HG02759 (cell line): ENCODE measurements around the gene FOXO4.
A peak's percentile ranks its signal among the peaks of the same experiment; 100 is the strongest.

Experiments used
- ATAC-seq: cut with Tn5 transposase; IDR thresholded peaks from one replicate; pipeline ENCODE4 v1.9.1; 2021; ENCODE audit warnings: mild to moderate bottlenecking, moderate library complexity; ENCODE audit not compliant: unreplicated experiment

The FOXO4 gene

DNA sequence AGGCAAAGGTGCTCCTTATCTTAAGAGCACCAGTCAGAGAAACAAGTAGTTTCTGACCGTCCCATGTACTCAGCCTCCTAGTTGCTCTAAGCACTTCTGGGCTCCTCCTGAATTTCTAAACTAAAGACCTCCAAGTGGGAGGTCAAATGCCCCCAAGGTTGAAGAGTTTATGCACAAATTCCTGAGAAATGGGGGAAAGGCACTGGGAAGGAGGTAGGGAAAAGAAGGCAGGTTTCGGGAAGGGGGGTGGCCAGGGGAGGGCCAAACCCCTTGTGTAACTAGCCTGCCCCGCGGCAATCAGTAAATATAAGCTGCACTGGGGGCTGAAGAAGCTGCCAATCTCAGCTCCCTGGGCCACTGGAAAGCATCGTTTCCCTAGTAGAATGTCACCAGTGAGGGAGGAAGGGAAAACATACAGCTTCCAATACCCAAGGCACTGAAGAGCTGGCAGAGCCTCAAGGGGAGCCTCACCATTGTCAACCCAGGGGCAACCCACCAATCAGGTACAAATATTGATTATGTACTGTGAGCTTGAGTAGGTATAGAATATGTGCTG is 3.4 kb downstream of the FOXO4 start:
- ATAC-seq = no peak

DNA sequence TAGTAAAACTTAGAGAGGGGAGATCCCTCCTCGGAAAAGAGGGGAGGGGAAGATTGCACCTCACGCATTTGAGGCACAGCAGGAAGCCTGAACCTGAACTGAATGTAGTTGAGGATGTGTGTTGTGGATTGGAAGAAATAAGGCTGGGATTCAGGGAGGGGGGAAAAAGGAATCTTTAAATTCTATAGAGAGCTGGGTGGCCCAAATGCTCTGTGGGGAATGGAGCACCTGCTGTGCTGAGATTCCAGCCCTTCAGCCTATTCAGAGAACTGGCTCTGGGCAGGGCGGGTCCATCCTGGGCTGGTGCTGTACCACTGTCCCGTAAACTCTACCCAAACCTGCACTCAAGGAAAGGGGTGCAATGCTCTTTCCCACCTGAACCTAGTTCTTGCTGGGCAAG is 4.1 kb downstream of the FOXO4 start:
- no peak for ATAC-seq

GRCh38 chrX:71100581-71101505 is 5.2 kb downstream of the FOXO4 start:
- no peak for ATAC-seq

- no peak for ATAC-seq
Measured at GRCh38 chrX:71102292-71102691, 6.6 kb downstream of the FOXO4 start.

DNA sequence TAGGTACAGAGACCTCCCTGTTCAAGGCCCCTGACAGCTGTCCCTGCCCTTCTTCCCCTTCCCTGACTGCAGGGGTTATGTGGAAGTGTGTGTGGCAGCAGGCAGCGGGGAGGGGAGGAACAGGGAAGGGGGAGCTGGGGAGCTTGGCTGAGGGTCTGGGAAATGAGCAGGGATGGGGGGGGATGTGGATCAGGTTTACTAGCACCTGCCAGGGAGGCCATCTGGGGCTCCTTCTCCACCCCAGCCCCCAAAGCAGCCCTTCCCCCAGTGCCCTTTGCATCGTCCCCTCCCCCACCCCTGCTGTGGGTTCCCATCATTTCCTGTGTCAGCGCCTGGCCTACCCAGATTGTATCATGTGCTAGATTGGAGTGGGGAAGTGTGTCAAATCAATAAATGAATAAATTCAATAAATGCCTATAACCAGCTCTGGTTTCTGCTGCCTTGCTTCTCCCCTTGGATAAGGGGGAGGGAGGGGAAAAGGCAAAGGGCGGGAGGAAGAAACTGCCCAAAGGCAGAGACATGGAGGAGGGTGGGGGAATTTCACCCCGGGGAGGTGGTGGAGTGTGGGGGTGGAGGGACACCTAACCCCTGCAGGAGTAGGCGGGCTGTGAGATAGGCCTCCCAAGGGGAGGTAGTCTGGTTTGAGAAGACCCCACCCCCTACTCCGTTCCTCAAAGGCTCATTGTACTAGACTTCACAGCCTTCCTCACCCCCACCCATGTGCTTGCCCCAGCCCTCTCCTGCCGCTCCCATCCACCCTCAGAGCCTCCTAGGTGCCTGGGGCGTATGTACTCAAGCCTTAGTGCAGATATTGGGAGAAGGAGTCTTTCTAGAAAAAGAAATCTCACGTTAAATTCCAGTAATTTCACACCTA is 7.7 kb downstream of the FOXO4 start:
- peak; percentile 65 for ATAC-seq

- no peak for ATAC-seq
Measured at GRCh38 chrX:71105628-71106027, 10.0 kb downstream of the FOXO4 start.

- no peak for ATAC-seq
Measured at GRCh38 chrX:71106427-71106826, 10.8 kb downstream of the FOXO4 start, which contains the start of gene CXorf65. CXorf65 (minus strand) TSS chrX:71106740; CDS start chrX:71106556, 184 bp downstream.

- no peak for ATAC-seq
Measured at GRCh38 chrX:71107245-71107644, 11.6 kb downstream of the FOXO4 start.

DNA sequence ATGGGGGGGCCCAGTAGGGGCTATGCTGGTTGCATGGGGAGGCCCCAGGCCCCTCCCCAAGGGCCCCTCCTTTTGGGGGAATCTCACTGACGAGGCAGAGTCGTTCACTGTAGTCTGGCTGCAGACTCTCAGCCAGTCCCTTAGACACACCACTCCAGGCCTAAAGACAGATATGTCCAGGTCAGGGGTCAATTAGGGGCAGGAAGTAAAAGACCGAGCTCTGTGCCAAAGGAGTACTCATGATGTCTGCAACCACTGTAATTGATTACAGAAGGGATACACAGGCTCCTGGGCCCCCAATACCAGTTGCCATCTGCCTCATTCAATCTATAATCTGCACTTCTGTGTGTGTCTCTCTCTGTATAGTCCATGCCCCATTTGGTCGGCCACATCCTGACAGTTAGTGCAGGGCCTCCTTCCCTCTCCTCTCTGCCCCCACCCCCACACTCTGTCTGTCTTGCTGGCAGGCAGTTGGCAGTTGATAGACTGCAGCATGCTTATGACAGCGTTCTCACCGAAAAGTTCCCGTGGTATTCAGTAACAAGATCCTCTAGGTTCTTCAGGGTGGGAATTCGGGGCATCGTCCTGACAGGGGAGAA is 12.2 kb downstream of the FOXO4 start:
- no peak for ATAC-seq

DNA sequence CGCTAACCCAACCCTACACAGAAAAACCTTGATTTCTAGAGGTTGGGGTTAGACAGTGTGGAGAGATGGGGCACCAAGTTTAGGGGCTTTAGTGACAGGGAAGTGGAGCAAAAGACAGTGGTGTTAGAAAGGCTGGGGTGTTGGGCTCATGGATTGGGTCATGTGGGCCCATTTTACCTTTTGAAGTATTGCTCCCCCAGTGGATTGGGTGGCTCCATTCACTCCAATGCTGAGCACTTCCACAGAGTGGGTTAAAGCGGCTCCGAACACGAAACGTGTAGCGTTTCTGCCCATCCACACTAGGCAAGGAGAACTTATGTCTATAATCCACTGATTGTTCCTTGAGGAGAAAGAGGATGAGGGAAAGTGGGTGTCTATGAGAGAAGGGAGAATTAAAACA is 13.4 kb downstream of the FOXO4 start:
- ATAC-seq = no peak

GRCh38 chrX:71111141-71111843 is 15.6 kb downstream of the FOXO4 start, which contains the start of gene IL2RG:
IL2RG (minus strand) TSS chrX:71111577; CDS start chrX:71111539, 38 bp downstream.
- peak; percentile 96 for ATAC-seq

GRCh38 chrX:71111921-71112431 is 16.3 kb downstream of the FOXO4 start:
- peak; percentile 30 for ATAC-seq

DNA sequence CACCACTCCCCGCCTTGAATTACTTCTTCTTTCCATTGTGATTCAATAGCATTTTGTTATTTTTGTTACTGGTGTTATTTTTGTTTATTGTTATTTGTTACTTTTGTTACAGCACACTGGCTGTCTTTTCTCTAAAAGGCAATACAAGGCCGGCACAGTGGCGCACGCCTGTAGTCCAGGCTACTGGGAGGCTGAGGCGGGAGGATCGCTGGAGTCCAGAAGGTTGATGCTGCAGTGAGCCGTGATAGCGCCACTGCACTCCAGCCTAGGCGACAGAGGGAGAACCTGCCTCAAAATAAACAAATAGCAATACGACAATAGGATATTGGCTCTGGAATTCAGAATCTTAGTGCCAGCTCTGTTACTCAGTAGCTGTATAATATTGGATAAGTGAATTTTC is 21.7 kb downstream of the FOXO4 start:
- ATAC-seq = no peak

DNA sequence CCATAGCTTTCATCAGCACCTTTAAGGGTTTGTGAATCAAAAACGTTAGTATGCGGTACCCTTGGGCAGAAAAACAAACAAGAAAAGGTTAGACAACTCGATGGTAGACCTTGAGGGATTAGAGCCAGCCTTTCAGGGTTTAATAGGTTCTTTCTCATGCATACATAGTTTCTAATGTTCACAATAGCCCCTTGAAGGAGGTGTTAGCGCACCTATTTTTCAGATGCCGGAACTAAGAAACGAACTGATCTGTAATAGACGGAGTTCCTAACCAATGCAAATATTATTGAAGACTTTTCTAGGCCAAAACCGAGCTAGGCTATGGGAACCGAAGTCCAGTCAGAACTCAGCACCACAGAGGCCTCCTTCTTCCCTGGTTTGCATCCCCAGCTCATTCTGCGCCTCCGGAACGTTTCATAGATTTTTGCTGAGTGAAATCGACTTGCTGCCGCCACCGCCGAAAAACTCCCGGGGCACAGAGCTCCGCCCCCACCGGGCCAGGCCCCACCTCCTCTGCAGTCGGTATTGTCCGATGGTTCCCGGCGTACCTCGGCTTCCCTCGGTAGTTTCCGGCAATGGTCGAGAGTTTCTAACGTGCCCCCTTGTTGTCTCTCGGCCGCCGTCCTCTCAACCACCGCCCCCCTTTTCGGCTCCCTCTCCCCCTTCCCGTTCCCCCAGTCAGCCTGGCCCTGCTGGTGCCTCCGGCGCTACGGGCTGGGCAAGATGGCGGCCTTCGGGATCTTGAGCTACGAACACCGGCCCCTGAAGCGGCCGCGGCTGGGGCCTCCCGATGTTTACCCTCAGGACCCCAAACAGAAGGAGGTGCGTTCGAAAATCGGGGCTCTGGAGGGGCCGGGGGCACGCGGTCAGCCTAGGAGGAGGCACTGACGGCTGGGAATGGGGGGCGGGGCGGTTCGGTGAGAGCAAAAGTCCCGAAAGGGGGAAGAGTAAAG is 22.7 kb downstream of the FOXO4 start, which contains the start of gene MED12:
TSS of gene MED12 (plus strand) at position 565 of the 953 bp plus-strand sequence. CDS start at position 724, 159 bp downstream.
- ATAC-seq = peak; percentile 96

GRCh38 chrX:71118985-71119535 is 23.4 kb downstream of the FOXO4 start:
- peak; percentile 9 for ATAC-seq

DNA sequence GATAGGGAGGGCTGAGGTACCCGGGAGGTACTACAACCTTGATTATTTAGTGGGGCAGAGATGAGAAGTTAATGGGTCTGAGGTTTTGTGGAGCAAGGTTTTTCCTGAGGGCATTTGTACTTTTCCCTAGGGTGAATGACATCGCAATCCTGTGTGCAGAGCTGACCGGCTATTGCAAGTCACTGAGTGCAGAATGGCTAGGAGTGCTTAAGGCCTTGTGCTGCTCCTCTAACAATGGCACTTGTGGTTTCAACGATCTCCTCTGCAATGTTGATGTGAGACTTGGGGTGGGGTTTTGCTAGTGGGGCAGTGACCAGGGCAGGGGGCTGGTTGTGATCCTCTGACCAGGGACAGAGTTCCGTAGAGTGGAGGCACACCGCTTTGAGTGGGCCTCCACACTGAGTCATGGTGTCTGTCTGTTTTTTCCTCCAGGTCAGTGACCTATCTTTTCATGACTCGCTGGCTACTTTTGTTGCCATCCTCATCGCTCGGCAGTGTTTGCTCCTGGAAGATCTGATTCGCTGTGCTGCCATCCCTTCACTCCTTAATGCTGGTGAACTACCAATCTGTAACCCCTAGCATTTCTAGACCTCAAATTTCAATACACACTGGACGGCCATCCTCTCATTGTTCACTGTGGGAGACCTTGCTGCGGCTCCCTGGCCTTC is 32.6 kb downstream of the FOXO4 start:
- no peak for ATAC-seq

DNA sequence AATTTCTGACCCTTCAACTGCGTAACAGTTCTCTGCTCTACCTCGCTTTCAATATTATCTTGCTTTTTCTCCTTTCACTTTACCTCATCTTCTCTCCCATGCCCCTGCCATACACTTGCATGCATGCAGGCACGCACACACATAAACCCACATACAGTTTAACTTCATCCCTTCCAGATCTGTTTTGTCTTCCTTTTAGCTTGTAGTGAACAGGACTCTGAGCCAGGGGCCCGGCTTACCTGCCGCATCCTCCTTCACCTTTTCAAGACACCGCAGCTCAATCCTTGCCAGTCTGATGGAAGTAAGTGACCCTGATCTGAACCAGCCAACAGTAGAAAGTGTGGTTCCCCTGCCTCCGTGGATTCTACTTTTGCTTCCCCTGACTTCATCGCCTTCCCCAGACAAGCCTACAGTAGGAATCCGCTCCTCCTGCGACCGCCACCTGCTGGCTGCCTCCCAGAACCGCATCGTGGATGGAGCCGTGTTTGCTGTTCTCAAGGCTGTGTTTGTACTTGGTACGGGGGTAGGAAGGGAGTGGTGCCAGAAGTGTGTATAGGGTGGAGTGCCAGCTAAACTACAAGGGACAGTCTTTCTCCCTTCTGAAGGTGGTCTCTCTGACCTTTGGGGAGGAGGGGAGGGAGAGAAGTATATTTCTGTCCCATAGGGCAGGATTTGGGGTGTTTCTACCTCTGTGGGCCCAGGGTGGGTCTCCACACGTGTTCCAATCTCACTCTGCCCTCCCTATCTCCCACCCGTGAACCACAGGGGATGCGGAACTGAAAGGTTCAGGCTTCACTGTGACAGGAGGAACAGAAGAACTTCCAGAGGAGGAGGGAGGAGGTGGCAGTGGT is 33.5 kb downstream of the FOXO4 start:
- peak; percentile 58 for ATAC-seq
